Stimulated activated naive CD4-positive, alpha-beta T cell (primary cell): ENCODE data around the gene UST.
"Not testable (repeated sequence)": the region's sequence is repeated elsewhere in the genome, so short reads cannot be mapped to it uniquely, and the experiment has no call there.

Experiments used
- DNase-seq, 6 experiments: peaks; one replicate each; lab custom pipeline; 2025; lab: John Stamatoyannopoulos, UW

Gene UST

GRCh38 chr6:148868901-148869300 lies 122.1 kb downstream of the UST start:
- no peak for DNase-seq

- no peak for DNase-seq
These were observed 122.8 kb downstream of the UST start for GRCh38 chr6:148869585-148869984.

- DNase-seq: no peak
These were observed 126.3 kb downstream of the UST start for GRCh38 chr6:148873154-148873553.

GRCh38 chr6:148873868-148874267 lies 127.0 kb downstream of the UST start:
- no peak for DNase-seq

- no peak for DNase-seq
These were observed 128.0 kb downstream of the UST start for GRCh38 chr6:148874698-148875293.

GRCh38 chr6:148878683-148879082 lies 131.9 kb downstream of the UST start:
- DNase-seq: no peak

GRCh38 chr6:148880742-148881141 lies 133.9 kb downstream of the UST start:
- DNase-seq: not testable (repeated sequence)

- no peak for DNase-seq
These were observed 134.9 kb downstream of the UST start for GRCh38 chr6:148881593-148882311.

- no peak for DNase-seq
These were observed 136.4 kb downstream of the UST start for GRCh38 chr6:148883270-148883669.

- DNase-seq: no peak
These were observed 137.6 kb downstream of the UST start for GRCh38 chr6:148884461-148884860.

GRCh38 chr6:148885136-148885865 lies 138.5 kb downstream of the UST start:
- no peak for DNase-seq

- DNase-seq: no peak
These were observed 139.4 kb downstream of the UST start for GRCh38 chr6:148885925-148886845.

GRCh38 chr6:148887181-148887580 lies 140.4 kb downstream of the UST start:
- DNase-seq: no peak

- no peak for DNase-seq
These were observed 142.0 kb downstream of the UST start for GRCh38 chr6:148888856-148889255.

GRCh38 chr6:148890096-148890495 lies 143.3 kb downstream of the UST start:
- DNase-seq: no peak

- no peak for DNase-seq
These were observed 144.0 kb downstream of the UST start for GRCh38 chr6:148890652-148891404.

- no peak for DNase-seq
These were observed 144.6 kb downstream of the UST start for GRCh38 chr6:148891405-148891783.

GRCh38 chr6:148892247-148892646 lies 145.4 kb downstream of the UST start:
- no peak for DNase-seq

- no peak for DNase-seq
These were observed 146.2 kb downstream of the UST start for GRCh38 chr6:148893073-148893472.

- no peak for DNase-seq
These were observed 146.7 kb downstream of the UST start for GRCh38 chr6:148893481-148893880.

GRCh38 chr6:148898376-148899014 lies 151.7 kb downstream of the UST start:
- no peak for DNase-seq
